Omental fat pad (tissue), 4 donors: Measurements from ENCODE around the gene RPL37. TPM values are rescaled to one million over a fixed set of nuclear protein-coding genes. Genes with fewer than 3 reads are reported as not detected.

Experiments used
- ATAC-seq: fragments of 150-250 bp; one replicate; pipeline ENCODE4 v1.9.1; 2016; ENCODE audit warnings: mild to moderate bottlenecking, moderate library complexity; ENCODE audit not compliant: low FRiP score
- DNase-seq: peaks from one replicate; pipeline ENCODE4 v3.0.0-alpha.2; 2019; ENCODE audit warnings: low spot score
- total RNA-seq, 4 donors: library from RNA; depleted of rRNA; stranded (reverse); fragments of >200 nt; gene quantifications; one replicate each; pipeline ENCODE4 v1.1.0, GENCODE V29; 2016
- TF ChIP-seq, protein P1 (sequence below), 3 donors: fragments of 450-650 bp; IDR thresholded peaks; one replicate each; pipeline ENCODE4 v1.5.1; 2016 to 2017; ENCODE audit warnings: antibody characterized with exemption in 3 of 3, mild to moderate bottlenecking in 3 of 3, moderate library complexity in 2 of 3

RPL37 gene
- total RNA-seq, 4 donors from 2014 or later = 118 to 158 (median 149) TPM

DNA sequence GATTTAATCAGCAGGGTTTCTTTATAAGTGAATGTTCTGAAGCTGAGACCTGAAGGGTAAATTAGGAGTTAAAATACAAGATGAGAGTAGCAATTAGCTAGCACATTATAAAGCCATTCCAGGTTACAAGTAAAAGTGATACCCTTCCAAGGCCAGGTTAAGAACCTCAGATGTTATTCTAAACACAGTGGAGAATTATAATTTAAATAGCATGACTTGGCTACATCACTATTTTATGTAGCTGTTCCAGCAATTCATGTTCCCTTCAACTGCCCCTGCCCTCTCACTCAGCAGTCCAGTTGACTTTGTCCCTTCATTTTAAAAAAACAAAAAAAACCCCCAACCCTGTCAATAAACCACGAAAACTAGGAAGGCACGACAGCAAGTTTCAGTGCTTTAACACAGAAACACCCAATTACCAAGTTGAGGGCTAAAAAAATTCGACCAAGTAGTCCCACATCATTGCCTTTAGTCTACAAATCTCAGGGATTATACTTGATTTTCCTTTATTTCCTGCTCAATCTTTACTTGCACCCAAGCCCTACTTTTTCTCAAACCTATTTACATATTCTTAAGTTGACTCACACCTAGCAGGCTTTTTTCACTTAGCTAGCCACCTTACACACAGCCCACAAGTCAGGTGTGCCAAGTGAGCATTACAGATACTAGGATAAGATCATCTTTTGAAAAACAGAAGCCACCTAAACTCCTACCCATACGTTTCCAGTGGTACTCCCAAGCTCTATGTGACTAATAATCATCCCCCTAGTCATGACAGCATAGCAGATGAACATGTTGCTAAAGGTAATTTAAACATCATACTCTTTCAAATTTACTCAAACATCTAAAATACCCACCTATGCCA, 3.4 kb downstream of the RPL37 start:
- TF ChIP-seq, protein P1, sequence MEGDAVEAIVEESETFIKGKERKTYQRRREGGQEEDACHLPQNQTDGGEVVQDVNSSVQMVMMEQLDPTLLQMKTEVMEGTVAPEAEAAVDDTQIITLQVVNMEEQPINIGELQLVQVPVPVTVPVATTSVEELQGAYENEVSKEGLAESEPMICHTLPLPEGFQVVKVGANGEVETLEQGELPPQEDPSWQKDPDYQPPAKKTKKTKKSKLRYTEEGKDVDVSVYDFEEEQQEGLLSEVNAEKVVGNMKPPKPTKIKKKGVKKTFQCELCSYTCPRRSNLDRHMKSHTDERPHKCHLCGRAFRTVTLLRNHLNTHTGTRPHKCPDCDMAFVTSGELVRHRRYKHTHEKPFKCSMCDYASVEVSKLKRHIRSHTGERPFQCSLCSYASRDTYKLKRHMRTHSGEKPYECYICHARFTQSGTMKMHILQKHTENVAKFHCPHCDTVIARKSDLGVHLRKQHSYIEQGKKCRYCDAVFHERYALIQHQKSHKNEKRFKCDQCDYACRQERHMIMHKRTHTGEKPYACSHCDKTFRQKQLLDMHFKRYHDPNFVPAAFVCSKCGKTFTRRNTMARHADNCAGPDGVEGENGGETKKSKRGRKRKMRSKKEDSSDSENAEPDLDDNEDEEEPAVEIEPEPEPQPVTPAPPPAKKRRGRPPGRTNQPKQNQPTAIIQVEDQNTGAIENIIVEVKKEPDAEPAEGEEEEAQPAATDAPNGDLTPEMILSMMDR (IDR thresholded peaks at IDR 0.05) = no peak
- DNase-seq (no peak), ATAC-seq (no peak)

DNA sequence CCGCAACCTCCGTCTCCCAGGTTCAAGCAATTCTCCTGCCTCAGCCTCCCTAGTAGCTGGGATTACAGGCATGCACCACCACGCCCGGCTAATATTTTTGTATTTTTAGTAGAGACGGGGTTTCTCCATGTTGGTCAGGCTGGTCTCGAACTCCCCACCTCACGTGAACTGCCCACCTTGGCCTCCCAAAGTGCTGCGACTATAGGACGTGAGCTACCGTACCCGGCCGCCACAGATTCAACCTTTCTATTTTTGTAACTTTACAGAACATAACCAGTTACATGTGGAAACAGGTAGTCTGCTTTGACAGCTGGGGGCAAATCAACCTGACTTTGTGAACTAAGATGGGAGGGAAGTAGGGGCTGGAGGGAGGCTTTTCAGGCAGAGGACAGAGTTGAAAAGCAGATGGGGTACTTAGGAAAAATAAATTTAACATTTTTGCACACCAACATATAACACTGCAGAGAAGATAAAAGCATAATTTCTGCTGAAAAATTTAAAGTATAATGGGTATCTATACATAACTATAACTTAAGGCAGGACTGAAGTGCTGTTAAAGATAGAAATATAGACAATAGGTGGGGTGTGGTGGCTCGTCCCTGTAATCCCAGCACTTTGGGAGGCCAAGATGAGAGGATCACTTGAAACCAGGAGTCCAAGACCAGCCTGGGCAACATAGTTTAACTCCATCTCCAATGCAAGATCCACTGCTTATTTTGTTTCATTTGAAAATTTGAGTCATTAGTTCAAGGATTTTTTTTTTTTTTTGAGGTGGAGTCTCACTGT, 5.1 kb downstream of the RPL37 start:
- ATAC-seq (no peak), DNase-seq (no peak)
- TF ChIP-seq, protein P1 (IDR thresholded peaks at IDR 0.05) = no peak

DNA sequence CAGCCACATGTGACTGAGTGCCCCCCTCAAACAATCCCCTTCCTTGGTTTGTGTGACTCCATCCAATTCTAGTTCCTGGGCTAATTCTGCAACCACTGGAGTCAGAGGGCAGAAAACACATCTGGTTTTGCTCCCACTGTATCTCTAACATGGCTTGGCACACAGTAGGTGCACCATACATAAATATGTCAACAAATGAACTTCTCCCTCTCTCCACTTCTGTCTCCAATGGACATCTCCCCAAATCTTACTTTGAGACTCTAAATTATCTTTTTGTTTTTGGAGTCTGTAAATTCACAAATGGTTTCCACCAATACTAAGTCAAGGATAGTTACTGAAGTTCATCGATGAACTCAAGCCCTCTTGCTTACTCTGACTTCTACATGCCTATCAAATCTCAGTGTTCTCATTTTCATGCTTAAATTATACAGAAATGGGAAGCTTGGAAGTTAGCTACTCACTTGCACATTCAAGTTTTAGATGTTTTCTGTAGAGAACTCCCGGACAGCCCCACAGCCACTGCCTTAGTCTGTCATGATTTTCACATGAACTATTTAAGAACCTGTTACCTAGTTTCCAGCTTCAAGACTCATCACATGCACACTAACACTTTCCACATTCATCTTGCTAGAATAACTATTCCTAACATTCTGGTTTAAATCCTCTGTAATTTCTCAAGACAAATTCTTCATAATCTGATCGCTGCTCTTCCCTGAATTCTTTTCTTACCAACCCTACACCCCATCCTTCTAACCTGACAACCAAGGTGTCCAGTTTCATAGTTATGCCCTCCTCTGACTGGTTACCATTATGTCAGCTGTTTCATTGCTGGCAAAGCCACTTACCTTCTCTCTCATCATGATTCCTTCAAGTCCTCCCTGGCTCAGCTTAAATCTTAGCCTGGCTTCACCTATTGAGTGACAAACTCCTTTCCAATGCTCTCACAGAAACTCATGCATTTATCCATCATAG, 6.0 kb downstream of the RPL37 start:
- DNase-seq (no peak), ATAC-seq (no peak)
- TF ChIP-seq, protein P1 (IDR thresholded peaks at IDR 0.05) = no peak

DNA sequence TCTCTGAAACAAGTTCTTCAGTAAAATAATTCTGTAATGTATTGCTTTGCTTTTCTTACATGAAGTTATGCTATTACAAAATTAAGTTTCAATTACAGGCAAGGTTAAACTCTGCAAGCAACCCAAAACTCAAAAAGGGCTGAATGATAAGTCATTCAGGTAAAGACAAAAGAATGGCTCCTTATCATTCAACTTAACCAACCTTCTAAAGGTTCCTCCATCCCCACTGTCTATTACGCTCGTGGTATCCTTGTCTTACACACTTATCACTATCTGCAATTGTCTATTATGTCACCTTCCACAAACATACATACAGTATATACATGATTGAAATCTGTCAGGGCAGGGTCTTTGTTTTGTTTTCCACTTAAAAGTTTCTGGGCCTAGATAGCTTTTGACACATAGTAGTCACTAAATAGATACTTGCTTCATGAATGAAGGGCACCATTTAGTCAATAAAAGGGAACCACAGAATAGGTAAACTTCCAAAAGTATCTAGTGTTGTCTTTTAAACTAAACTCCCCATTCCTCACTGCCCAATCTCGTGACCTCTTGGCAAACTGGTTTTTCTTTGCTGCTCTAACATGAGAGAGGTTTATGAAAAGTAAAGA, 6.9 kb downstream of the RPL37 start:
- ATAC-seq (no peak), DNase-seq (no peak)
- TF ChIP-seq, protein P1 (IDR thresholded peaks at IDR 0.05) = no peak

DNA sequence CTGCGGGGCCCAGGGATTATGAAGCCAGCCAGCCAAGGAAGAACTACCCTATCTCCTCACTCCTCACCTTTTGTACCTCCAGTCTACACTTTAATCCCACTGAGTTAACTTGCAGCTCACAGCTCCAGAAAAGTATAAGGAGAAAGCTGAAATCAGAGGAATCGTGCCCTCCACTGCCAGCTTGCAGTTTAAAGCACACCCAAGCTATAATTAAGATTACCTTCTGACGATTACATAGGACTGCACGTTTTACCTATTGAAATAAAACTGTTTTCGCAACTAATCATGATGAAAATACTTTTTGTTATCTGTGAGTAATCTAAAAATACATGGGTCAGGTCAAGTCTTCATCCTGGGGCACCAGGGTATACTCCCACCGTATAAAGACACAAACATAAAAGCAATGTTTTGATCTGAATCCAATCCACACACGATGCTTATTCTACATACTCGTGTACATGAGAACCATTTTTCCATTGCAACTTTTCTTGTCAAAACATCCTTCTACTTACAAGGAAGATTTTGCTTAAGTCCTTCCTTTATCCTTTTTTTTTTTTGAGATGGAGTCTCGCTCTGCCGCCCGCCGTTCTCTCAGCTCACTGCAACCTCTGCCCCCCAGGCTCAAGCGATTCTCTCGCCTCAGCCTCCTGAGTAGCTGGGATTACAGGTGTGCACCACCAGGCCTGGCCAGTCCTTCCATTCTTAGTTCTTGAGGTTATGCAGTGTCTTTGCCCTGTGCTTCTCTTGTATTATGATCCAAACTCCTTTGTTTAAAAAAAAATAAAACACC, 7.6 kb downstream of the RPL37 start:
- no peak for ATAC-seq
- TF ChIP-seq, protein P1 (IDR thresholded peaks at IDR 0.05) = no peak
- DNase-seq = no peak
